ENCODE results near the gene IQGAP2. TPM values are rescaled to one million over a fixed set of nuclear protein-coding genes. Genes with fewer than 3 reads are reported as not detected.

IQGAP2 gene
- total and polyA plus RNA-seq, 9 of the 15 experiments (the other 6 are each of a cell fraction or from before 2014, with no cell fraction given): 8.7 to 23.2 (median 17.4) TPM

DNA sequence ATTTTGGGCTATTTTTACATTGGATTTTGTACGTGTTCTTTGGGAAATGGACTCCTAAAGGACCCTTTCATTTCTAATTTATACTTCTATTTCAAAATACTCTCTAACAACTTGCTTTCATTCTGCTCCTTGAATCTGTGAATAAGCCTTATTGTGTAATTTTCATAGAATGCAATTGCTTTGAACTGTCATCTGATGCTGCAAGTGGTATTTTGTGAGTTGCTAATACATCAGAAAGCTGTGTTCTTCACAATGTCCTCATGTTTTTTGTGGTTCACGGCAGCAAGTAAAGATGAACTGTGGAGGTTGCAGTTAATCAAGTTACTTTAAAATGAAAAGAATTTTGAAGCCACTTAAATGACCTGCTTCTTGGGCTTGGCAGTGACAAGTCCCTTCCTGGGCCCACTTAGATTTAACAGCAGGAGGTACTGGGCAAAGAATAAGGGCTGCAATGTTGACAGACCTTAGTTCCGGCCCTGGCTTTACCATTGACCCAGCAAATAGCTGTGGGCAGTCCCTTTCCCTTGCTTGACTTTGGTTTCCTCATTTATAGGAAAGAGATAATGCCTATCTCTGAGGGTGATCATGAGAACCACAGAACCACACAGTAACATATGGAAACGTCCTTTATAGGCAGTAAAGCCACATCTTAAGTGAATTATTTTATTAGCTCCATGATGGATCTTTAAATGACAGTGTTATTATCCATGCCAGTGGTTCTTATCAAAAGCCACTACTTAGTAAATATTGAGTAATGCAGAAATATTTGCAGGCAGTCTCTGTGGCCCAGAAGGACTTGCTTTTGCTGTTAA, 54.8 kb downstream of the IQGAP2 start (continued):
- TF ChIP-seq, protein P1, sequence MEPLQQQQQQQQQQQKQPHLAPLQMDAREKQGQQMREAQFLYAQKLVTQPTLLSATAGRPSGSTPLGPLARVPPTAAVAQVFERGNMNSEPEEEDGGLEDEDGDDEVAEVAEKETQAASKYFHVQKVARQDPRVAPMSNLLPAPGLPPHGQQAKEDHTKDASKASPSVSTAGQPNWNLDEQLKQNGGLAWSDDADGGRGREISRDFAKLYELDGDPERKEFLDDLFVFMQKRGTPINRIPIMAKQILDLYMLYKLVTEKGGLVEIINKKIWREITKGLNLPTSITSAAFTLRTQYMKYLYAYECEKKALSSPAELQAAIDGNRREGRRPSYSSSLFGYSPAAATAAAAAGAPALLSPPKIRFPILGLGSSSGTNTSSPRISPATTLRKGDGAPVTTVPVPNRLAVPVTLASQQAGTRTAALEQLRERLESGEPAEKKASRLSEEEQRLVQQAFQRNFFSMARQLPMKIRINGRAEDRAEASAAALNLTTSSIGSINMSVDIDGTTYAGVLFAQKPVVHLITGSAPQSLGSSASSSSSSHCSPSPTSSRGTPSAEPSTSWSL (CRISPR knock-in tag; IDR thresholded peaks at IDR 0.05; ENCODE audit: borderline replicate concordance): no peak
- TF ChIP-seq, protein P2, sequence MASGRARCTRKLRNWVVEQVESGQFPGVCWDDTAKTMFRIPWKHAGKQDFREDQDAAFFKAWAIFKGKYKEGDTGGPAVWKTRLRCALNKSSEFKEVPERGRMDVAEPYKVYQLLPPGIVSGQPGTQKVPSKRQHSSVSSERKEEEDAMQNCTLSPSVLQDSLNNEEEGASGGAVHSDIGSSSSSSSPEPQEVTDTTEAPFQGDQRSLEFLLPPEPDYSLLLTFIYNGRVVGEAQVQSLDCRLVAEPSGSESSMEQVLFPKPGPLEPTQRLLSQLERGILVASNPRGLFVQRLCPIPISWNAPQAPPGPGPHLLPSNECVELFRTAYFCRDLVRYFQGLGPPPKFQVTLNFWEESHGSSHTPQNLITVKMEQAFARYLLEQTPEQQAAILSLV (tag; IDR thresholded peaks at IDR 0.05): no peak
- TF ChIP-seq NR2C2 (CRISPR knock-in tag; IDR thresholded peaks at IDR 0.05): no peak
- 0 out of 2 replicates have a peak, but pooled peaks have one; percentile 37 for TF ChIP-seq NR2C2 (tag; IDR thresholded peaks at IDR 0.05)
- no peak for TF ChIP-seq TBL1XR1 (IDR thresholded peaks at IDR 0.05; ENCODE audit: low read length in 2 of 2)
- no peak for TF ChIP-seq ZSCAN32 (CRISPR knock-in tag; IDR thresholded peaks at IDR 0.05)
- TF ChIP-seq ZC3H8 (IDR thresholded peaks at IDR 0.05): no peak
- TF ChIP-seq PYGO2 (tag; IDR thresholded peaks at IDR 0.05): no peak
- no peak for TF ChIP-seq XRCC3 (IDR thresholded peaks at IDR 0.05)
- no peak for TF ChIP-seq KDM2B (CRISPR knock-in tag; IDR thresholded peaks at IDR 0.05)
- no peak for TF ChIP-seq CEBPG (CRISPR knock-in tag; IDR thresholded peaks at IDR 0.05)
- TF ChIP-seq CEBPG (tag; conservative IDR thresholded peaks at IDR 0.05 in 1 of 2, IDR thresholded peaks at IDR 0.05 in 1 of 2): peak in 1 of 2 experiments; percentile 24; a peak in 1 of 4 replicates
- no peak for TF ChIP-seq SAFB (IDR thresholded peaks at IDR 0.05; ENCODE audit: borderline replicate concordance, low read depth, low read length)
- TF ChIP-seq NR2C1 (IDR thresholded peaks at IDR 0.05): no peak
- 0 out of 2 replicates have a peak, but pooled peaks have one; percentile 11 for TF ChIP-seq NR2C1 (tag; IDR thresholded peaks at IDR 0.05)
- TF ChIP-seq GABPA (tag; conservative IDR thresholded peaks at IDR 0.05; ENCODE audit: low read depth): 0 out of 2 replicates have a peak, but pooled peaks have one; percentile 21
- TF ChIP-seq, protein P3, sequence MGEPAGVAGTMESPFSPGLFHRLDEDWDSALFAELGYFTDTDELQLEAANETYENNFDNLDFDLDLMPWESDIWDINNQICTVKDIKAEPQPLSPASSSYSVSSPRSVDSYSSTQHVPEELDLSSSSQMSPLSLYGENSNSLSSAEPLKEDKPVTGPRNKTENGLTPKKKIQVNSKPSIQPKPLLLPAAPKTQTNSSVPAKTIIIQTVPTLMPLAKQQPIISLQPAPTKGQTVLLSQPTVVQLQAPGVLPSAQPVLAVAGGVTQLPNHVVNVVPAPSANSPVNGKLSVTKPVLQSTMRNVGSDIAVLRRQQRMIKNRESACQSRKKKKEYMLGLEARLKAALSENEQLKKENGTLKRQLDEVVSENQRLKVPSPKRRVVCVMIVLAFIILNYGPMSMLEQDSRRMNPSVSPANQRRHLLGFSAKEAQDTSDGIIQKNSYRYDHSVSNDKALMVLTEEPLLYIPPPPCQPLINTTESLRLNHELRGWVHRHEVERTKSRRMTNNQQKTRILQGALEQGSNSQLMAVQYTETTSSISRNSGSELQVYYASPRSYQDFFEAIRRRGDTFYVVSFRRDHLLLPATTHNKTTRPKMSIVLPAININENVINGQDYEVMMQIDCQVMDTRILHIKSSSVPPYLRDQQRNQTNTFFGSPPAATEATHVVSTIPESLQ (CRISPR knock-in tag; IDR thresholded peaks at IDR 0.05): no peak
- TF ChIP-seq PHF20 (IDR thresholded peaks at IDR 0.05; ENCODE audit: partially characterized antibody): no peak
- no peak for TF ChIP-seq MYBL2 (IDR thresholded peaks at IDR 0.05; ENCODE audit: low read depth)
- TF ChIP-seq MYBL2 (CRISPR knock-in tag; IDR thresholded peaks at IDR 0.05; ENCODE audit: borderline replicate concordance): no peak
- no peak for TF ChIP-seq PTRF (tag; IDR thresholded peaks at IDR 0.05)
- TF ChIP-seq POLR3A (IDR thresholded peaks at IDR 0.05; ENCODE audit: borderline replicate concordance, extremely low read depth, insufficient read depth, insufficient read length): no peak
- no peak for TF ChIP-seq SIN3A (IDR thresholded peaks at IDR 0.05; ENCODE audit: borderline replicate concordance in 2 of 2, control insufficient read depth in 1 of 2, low read depth in 2 of 2, low read length in 2 of 2)
- no peak for TF ChIP-seq CHCHD3 (CRISPR knock-in tag; IDR thresholded peaks at IDR 0.05)
- TF ChIP-seq BMI1 (IDR thresholded peaks at IDR 0.05; ENCODE audit: low read length): no peak
- no peak for TF ChIP-seq ZNF232 (CRISPR knock-in tag; IDR thresholded peaks at IDR 0.05)
